Activated naive CD4-positive, alpha-beta T cell treated with Interleukin-2 at 50 U/mL for 16 hours (primary cell): ENCODE measurements around the gene FBXL19.
A peak's percentile ranks its signal among the peaks of the same experiment; 100 is the strongest.
"Not testable (repeated sequence)": the region's sequence is repeated elsewhere in the genome, so short reads cannot be mapped to it uniquely, and the experiment has no call there.

ENCODE experiments used
- DNase-seq: peaks from one replicate; pipeline ENCODE4 v3.0.0-alpha.2; 2020

The FBXL19 gene

GRCh38 chr16:30922420-30922959 is 882 bp upstream of the FBXL19 start:
- DNase-seq, result peak; percentile 100

GRCh38 chr16:30922960-30923535 is 324 bp upstream of the FBXL19 start:
- peak; percentile 96 for DNase-seq

DNA sequence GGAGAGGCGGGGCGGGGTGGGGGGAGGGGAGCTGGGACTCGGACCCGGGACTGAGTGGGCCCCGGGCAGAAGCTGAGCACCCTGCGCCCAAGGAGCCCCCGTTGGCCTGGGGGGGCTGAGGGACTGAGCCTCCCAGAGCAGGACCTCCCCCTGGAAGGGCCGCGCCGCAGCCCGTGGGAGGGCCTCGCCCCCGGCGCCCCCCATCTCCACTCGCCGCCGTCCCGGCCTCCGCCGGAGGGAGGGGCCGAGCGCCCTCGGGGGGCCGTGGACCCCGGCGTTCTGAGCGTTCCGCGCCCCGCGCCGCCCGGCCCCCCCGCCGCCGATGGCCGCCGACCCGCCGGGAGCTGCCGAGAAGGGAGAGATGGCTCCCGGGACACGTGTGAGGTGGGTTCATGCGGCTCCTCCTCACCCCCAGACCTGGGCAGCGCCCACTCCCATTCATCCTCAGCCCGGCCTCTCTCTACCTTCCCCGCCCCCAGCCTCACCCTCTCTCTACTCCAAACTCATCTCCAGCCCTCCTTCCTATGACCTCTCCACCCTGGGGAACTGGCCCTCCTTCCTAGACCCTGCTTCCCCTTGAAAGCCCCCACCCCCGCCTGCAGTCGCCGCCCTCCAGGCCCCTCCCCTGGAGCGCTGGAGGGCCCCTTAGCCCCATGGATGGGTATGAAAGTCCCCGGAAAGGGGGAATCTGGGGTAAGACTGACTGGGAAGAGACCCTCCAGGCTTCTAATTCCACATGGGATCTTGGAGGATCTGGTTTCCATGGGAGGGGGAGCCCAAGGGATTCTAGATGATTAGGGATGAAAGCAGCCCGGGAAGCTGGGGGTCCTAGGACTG is 922 bp downstream of the FBXL19 start:
- DNase-seq, result peak; percentile 20

DNA sequence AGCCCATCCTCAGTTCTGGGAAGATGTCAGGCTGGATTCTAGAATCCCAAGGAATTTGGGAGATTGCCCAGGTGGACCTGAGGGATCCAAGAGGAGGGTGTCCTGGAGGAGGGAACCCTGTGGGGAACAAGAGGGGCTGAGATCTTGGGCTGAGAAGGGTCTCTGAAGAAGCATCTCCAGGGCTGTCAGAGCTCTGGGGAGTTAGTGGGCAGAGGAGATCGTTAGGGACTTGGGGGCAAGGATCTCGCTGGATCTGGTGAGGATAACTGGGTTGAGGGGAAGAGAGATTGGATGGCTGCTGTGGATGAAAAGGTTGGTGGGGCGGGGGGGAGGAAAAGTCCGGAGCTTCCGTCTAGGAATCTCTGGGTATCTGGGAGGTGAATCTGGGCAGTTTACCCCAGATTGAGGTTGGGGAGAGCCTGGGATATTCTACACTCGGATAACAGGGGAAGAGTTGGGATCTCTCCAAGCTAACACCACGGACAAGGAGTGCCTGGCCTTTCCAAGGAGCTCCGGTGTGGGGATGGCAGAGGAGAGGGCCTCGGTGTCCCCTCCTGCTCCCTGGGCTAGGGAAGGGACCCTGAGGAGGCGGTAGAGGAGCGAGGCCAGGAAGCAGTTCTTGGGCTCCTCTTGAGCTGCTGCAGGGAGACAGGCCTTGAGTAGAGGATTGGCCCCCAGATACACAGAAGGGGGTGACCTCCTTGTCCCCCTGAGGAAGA is 1.7 kb downstream of the FBXL19 start:
- no peak for DNase-seq

DNA sequence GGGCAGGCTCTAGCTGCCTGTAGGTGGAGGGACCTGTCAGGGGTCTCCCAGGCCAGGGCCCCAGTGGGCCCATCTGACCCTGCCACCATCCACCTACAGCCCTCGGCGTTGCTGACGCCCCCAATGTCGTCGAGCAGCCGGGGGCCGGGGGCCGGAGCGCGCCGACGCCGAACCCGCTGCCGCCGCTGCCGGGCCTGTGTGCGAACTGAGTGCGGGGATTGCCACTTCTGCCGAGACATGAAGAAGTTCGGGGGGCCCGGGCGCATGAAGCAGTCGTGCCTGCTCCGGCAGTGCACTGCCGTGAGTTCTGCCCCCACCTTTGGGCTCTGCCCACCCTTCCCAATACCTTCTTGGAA is 2.2 kb downstream of the FBXL19 start:
- DNase-seq, result no peak

DNA sequence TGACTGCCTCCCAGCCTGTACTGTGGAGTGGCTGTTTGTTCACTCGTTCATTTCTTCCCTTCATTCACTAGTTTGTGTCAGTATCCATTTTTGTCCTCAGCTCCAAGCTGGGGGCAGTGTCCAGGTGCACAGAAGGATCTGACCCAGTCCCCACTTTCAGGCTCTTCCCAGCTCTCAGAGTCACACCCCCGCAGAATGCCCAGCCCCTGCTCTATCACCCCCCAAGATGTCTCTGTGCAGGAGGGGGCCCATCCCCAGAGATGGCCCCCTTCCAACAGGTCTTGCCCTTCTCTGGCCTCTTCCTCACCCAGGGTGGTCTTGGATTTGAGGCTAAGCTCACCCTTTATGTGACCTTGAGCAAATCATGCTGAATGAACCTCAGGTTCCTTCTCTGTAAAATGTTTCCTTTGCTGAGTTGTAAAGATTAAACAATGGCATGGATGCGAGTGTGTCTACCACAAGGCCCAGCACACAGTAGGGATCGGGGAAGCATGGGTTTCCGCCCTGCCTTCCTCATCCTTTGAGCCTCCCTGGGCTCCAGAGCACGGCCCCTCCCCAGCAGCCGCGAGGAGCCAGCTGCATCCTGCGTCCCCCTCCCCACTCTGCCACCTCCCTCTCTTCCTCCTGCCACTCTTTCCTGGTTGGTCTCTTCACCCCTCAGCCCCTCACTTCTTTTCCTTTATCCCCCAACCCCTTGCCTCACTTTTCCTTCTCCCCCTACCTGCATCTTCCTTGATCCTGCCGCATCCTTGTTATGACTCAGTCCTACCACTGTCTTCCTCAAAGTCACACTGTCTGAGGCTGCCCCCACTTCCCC is 2.8 kb downstream of the FBXL19 start:
- no peak for DNase-seq

DNA sequence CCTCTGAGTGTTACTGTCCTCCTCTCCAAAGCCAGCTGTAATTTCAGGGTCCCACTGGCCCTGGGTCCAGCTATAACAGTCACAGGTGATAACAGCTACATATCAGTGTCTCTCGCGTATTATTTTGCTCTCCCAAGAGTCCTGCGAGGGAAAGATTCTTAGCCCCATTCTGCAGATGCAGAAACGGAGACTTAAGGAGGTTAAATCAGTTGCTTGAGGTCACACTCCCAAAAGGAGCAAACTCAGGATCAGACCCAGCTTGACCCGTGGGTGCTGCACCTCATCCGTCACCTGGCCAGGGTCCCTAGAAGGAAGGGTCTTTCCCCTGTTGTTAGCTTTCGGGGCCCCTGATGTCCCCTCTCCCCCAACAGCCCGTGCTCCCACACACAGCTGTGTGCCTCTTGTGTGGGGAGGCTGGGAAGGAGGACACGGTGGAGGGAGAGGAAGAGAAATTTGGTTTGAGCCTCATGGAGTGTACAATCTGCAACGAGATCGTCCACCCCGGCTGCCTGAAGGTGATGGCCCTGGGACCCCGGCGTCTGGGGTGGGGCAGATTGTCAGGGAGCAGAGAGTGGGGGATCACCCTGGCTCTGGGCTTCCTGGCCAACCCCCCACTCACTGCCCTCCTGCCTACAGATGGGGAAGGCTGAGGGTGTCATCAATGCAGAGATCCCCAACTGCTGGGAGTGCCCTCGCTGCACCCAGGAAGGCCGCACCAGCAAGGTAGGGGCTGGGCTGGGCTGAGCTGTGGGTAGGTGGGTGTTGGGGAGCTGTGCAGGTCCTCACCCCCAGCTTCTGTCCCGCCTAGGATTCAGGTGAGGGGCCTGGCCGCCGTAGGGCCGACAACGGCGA is 3.8 kb downstream of the FBXL19 start:
- DNase-seq, result no peak

GRCh38 chr16:30927789-30928378 is 4.5 kb downstream of the FBXL19 start:
- peak; percentile 43 for DNase-seq

DNA sequence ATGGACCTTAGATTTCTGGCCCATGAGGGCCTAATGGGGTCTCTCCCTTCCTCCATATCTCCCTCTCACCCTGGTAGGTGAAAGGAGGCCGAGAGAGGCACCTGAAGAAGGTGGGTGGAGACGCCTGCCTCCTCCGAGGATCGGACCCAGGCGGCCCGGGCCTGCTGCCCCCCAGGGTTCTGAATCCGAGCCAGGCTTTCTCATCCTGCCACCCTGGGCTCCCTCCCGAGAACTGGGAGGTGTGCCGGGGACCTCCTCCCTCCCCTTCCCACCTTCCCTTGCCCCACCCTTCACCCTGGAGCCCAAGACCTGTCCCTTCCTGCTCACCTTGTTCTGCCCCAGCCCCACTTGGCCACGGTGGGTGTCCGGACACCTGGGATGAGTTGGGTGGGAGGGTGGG is 5.0 kb downstream of the FBXL19 start:
- DNase-seq, result no peak

DNA sequence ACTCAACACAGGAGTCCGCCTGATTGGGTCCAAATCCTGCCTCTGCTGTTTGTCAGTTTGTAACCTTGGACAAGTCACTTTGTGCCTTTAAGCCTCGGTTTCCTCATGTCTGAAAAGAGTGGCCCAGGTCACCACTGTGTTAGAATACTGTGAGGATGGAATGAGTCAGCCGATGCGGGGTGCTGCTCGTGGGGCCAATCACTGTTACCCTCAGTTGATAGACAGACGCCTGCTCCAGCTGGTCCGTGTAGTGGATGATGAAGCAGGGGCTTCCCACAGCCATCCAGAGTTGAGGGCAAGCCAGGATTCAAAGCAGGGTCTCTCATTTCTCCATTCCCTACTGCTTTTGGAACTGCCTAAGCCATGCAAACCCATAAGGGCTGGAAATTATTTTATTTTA is 5.8 kb downstream of the FBXL19 start:
- DNase-seq, result no peak

DNA sequence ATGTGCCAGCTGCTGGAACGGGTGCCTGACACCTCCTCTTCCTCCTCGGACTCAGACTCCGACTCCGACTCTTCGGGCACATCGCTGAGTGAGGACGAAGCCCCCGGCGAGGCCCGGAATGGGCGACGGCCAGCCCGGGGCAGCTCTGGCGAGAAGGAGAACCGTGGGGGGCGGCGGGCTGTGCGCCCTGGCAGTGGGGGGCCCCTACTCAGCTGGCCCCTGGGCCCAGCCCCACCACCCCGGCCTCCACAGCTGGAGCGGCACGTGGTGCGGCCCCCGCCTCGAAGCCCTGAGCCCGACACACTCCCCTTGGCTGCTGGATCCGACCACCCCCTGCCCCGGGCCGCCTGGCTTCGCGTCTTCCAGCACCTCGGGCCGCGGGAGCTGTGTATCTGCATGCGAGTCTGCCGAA is 6.8 kb downstream of the FBXL19 start:
- no peak for DNase-seq

GRCh38 chr16:30931068-30931650 is 7.8 kb downstream of the FBXL19 start:
- DNase-seq, result no peak

GRCh38 chr16:30934827-30935557 is 11.6 kb downstream of the FBXL19 start:
- peak; percentile 30 for DNase-seq

GRCh38 chr16:30937692-30938091 is 14.3 kb downstream of the FBXL19 start:
- DNase-seq, result no peak

- DNase-seq, result not testable (repeated sequence)
Measured at GRCh38 chr16:30939571-30939970, 16.2 kb downstream of the FBXL19 start.

- DNase-seq, result peak; percentile 71
Measured at GRCh38 chr16:30941600-30942425, 18.4 kb downstream of the FBXL19 start.

DNA sequence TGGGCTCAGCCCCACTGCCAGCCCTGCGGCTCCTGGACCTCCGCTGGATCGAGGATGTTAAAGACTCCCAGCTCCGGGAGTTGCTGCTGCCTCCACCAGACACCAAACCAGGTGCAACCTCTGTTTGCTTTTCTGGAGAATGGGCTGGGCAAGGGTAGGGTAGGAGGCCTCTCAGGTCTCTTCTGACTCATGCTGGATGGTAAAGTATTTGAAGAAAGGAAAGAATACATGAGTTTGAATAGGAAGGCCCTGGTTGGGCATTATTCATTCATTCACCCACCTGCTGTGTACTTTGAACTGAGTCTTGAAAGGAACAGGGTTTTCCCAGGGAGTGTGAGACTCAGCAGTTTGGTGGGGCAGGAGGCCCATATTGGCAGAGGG is 19.0 kb downstream of the FBXL19 start:
- DNase-seq, result no peak

GRCh38 chr16:30944352-30944751 is 21.0 kb downstream of the FBXL19 start:
- DNase-seq, result no peak
